Astrocyte (in vitro differentiated cells and primary cell): ENCODE results near the gene KLF2. TPM values are rescaled to one million over a fixed set of nuclear protein-coding genes. Genes with fewer than 3 reads are reported as not detected.

Experiments used
- DNase-seq: peaks from one replicate; pipeline ENCODE4 v3.0.0-alpha.2; 2010; ENCODE audit warnings: low read depth
- FAIRE-seq: peaks from 2 replicates; lab custom pipeline; 2011; peaks lifted over from hg19 to GRCh38; lab: Jason Lieb, UNC
- H2AFZ ChIP-seq: 2 replicates; pipeline ENCODE4 v1.6.0; 2012; ENCODE audit warnings: low read depth, low read length, inconsistent platforms
- H3K27ac ChIP-seq: 2 replicates; pipeline ENCODE4 v1.5.1; 2011; ENCODE audit warnings: low read depth, low read length, inconsistent platforms
- H3K27me3 ChIP-seq: 2 replicates; pipeline ENCODE4 v1.6.0; 2011; ENCODE audit warnings: low read length, inconsistent platforms; ENCODE audit not compliant: insufficient read depth
- H3K36me3 ChIP-seq: 2 replicates; pipeline ENCODE4 v1.5.1; 2011; ENCODE audit warnings: low read length, inconsistent platforms; ENCODE audit not compliant: insufficient read depth
- H3K4me1 ChIP-seq: 2 replicates; pipeline ENCODE4 v1.5.1; 2011; ENCODE audit warnings: low read length, inconsistent platforms; ENCODE audit not compliant: insufficient read depth
- H3K4me2 ChIP-seq: 2 replicates; pipeline ENCODE4 v1.6.0; 2012; ENCODE audit warnings: low read length, inconsistent platforms
- H3K4me3 ChIP-seq: 2 replicates; pipeline ENCODE4 v1.5.1; 2011; ENCODE audit warnings: low read depth, mild to moderate bottlenecking, low read length, inconsistent platforms; ENCODE audit not compliant: insufficient read depth
- H3K79me2 ChIP-seq: 2 replicates; pipeline ENCODE4 v1.6.0; 2012; ENCODE audit warnings: mild to moderate bottlenecking, low read length, inconsistent platforms; ENCODE audit not compliant: insufficient read depth
- H3K9ac ChIP-seq: 2 replicates; pipeline ENCODE4 v1.6.0; 2012; ENCODE audit warnings: mild to moderate bottlenecking, low read length, inconsistent platforms
- H3K9me3 ChIP-seq: 2 replicates; pipeline ENCODE4 v1.5.1; 2012; ENCODE audit warnings: low read depth, mild to moderate bottlenecking, low read length, inconsistent platforms; ENCODE audit not compliant: insufficient read depth
- H4K20me1 ChIP-seq: 2 replicates; pipeline ENCODE4 v1.6.0; 2012; ENCODE audit warnings: low read length, inconsistent platforms; ENCODE audit not compliant: insufficient read depth
- H3K27ac Mint-ChIP-seq: one replicate; pipeline ENCODE4 v1.8.0; 2021; ENCODE audit warnings: mild to moderate bottlenecking, mixed read lengths; ENCODE audit not compliant: unreplicated experiment
- H3K27me3 Mint-ChIP-seq: one replicate; pipeline ENCODE4 v1.8.0; 2021; ENCODE audit warnings: low read depth, mixed read lengths; ENCODE audit not compliant: unreplicated experiment
- H3K36me3 Mint-ChIP-seq: one replicate; pipeline ENCODE4 v1.8.0; 2021; ENCODE audit warnings: low read depth, mixed read lengths; ENCODE audit not compliant: unreplicated experiment
- H3K4me1 Mint-ChIP-seq: one replicate; pipeline ENCODE4 v1.8.0; 2021; ENCODE audit warnings: low read depth, mixed read lengths; ENCODE audit not compliant: unreplicated experiment
- H3K4me3 Mint-ChIP-seq: one replicate; pipeline ENCODE4 v1.8.0; 2021; ENCODE audit warnings: mild to moderate bottlenecking, moderate library complexity, mixed read lengths; ENCODE audit not compliant: unreplicated experiment
- H3K9me3 Mint-ChIP-seq: one replicate; pipeline ENCODE4 v1.8.0; 2021; ENCODE audit warnings: mild to moderate bottlenecking, mixed read lengths; ENCODE audit not compliant: unreplicated experiment
- CTCF ChIP-seq: IDR thresholded peaks from 2 replicates; pipeline ENCODE4 v1.5.1; 2011; ENCODE audit warnings: low read depth, mild to moderate bottlenecking, inconsistent platforms, low read length, moderate library complexity; ENCODE audit not compliant: insufficient read depth
- EZH2 ChIP-seq: IDR thresholded peaks from 2 replicates; pipeline ENCODE4 v1.6.1; 2012; ENCODE audit warnings: mild to moderate bottlenecking, low read length, inconsistent platforms; ENCODE audit not compliant: insufficient read depth
- total RNA-seq: library from RNA; stranded (reverse); gene quantifications from 2 replicates; pipeline ENCODE4 v1.2.1, GENCODE V29; 2021

Gene KLF2
- total RNA-seq, 1 donor from 2014 or later: 1.9 TPM

DNA sequence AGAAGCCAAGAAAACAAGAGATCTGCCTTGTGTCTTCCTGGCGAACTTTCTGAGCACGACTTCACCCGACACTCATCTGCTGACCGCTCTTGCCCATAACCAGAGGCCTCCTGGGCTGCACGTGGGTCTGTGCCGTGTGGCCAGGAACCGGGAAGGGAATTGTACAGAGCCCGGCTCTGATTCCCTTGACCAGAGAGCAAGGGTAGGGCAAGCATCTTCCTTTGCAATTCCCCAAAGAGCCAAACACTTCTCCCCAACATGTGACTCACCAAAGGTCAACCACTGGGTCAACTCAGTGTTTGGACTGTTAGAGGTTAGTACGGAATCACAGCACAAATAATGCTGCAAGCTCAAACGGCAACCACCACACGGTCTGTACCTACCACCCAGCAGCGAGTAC, 48.9 kb downstream of the KLF2 start:
- no peaks in the 10 kb centered on the region for H3K9me3 ChIP-seq
- DNase-seq: peak; percentile 33
- no peak for FAIRE-seq
- H3K4me1 ChIP-seq: peaks cover 8% of the 10 kb centered on the region
- no peaks in the 10 kb centered on the region for H3K27me3 ChIP-seq
- Mint-ChIP-seq H3K4me3 (no peak overlapping the region), H3K27ac (no peak overlapping the region), H3K36me3 (peaks cover 24% of the 10 kb centered on the region), H3K9me3 (no peaks in the 10 kb centered on the region), H3K27me3 (no peaks in the 10 kb centered on the region), H3K4me1 (peaks cover 8% of the 10 kb centered on the region)
- no peak overlapping the region for H3K27ac ChIP-seq
- peaks cover 3% of the 10 kb centered on the region for H3K36me3 ChIP-seq
- H2AFZ ChIP-seq: no peak overlapping the region
- H3K4me2 ChIP-seq: no peak overlapping the region
- TF ChIP-seq CTCF (no peak), EZH2 (no peak)
- no peaks in the 10 kb centered on the region for H3K79me2 ChIP-seq
- no peak overlapping the region for H3K9ac ChIP-seq
- H4K20me1 ChIP-seq: peaks cover 48% of the 10 kb centered on the region
- no peak overlapping the region for H3K4me3 ChIP-seq

DNA sequence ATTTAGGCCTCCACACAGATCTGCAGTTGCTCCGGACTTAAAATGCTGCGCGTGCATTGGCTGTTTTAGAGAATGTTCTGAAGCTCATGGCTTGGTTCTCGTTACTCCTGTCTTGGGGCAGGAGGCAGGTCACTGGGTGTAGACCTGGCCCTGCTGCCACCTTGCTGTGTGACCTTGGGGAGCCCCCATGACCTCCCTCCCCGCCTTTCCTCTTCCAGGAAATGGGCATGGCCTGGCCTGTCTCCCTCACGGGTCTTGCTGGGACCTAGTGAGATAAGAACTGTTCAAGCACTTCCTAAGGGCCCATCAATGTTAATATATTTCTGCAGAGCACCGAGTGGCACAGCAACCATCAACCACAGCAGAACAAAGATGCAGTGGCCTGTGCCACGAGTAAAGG, 49.4 kb downstream of the KLF2 start:
- H3K4me3 Mint-ChIP-seq: no peak overlapping the region
- Histone ChIP-seq H3K36me3 (peaks cover 3% of the 10 kb centered on the region), H3K9ac (no peak overlapping the region), H2AFZ (no peak overlapping the region), H3K4me3 (no peak overlapping the region), H3K27me3 (no peaks in the 10 kb centered on the region), H3K27ac (no peak overlapping the region), H3K79me2 (no peaks in the 10 kb centered on the region), H3K4me1 (peaks cover 8% of the 10 kb centered on the region), H4K20me1 (peaks cover 45% of the 10 kb centered on the region), H3K4me2 (no peak overlapping the region), H3K9me3 (no peaks in the 10 kb centered on the region)
- TF ChIP-seq EZH2 (no peak), CTCF (no peak)
- FAIRE-seq (no peak), DNase-seq (no peak)
- no peaks in the 10 kb centered on the region for H3K27me3 Mint-ChIP-seq
- H3K9me3 Mint-ChIP-seq: no peaks in the 10 kb centered on the region
- H3K27ac Mint-ChIP-seq: no peak overlapping the region
- H3K36me3 Mint-ChIP-seq: peaks cover 25% of the 10 kb centered on the region
- peaks cover 8% of the 10 kb centered on the region for H3K4me1 Mint-ChIP-seq

- no peak overlapping the region for H3K27ac Mint-ChIP-seq
- Histone ChIP-seq H3K4me3 (no peak overlapping the region), H3K27ac (no peak overlapping the region), H2AFZ (no peak overlapping the region), H3K79me2 (no peaks in the 10 kb centered on the region), H3K27me3 (no peaks in the 10 kb centered on the region), H4K20me1 (peaks cover 47% of the 10 kb centered on the region), H3K9ac (no peak overlapping the region), H3K36me3 (peaks cover 3% of the 10 kb centered on the region), H3K9me3 (no peaks in the 10 kb centered on the region), H3K4me1 (peaks cover 8% of the 10 kb centered on the region), H3K4me2 (no peak overlapping the region)
- TF ChIP-seq CTCF: no peak
- no peak for TF ChIP-seq EZH2
- no peak overlapping the region for H3K4me3 Mint-ChIP-seq
- peaks cover 25% of the 10 kb centered on the region for H3K36me3 Mint-ChIP-seq
- no peaks in the 10 kb centered on the region for H3K27me3 Mint-ChIP-seq
- no peak for DNase-seq
- peaks cover 8% of the 10 kb centered on the region for H3K4me1 Mint-ChIP-seq
- no peak for FAIRE-seq
- no peaks in the 10 kb centered on the region for H3K9me3 Mint-ChIP-seq
Measured at GRCh38 chr19:16374436-16374835, 49.8 kb downstream of the KLF2 start.
